T-cell (primary cell): ENCODE data around the gene SLC5A3. TPM values are rescaled to one million over a fixed set of nuclear protein-coding genes. Genes with fewer than 3 reads are reported as not detected.

Source experiments
- ATAC-seq, 4 experiments: fragments of 200-7000 bp in 3 of 4; fragments of 150-1000 bp in 1 of 4; cut with Tn5 transposase; replicated peaks in 1 of 4; 1 replicate in 3 of 4; 2 replicates in 1 of 4; pipeline ENCODE4 v1.10.0; 2021; ENCODE audit warnings: moderate library complexity in 3 of 4, mild to moderate bottlenecking in 2 of 4, moderate number of reproducible peaks in 1 of 4
- CTCF ChIA-PET, 2 donors: fragments of 300-600 bp; sonication (Branson Sonifier 250); formaldehyde crosslinking; loops; one replicate each; lab custom pipeline; 2022; ENCODE audit warnings: antibody characterized with exemption in 2 of 2; lab: Charles Lee
- POLR2A ChIA-PET, 2 donors: fragments of 300-600 bp; sonication (Branson Sonifier 250); formaldehyde crosslinking; loops; one replicate each; lab custom pipeline; 2022; ENCODE audit warnings: antibody characterized with exemption in 2 of 2; lab: Charles Lee
- DNase-seq, 35 experiments: peaks; one replicate each; pipeline versions ENCODE4 v3.0.0 to v3.0.0-alpha.2; 2013 to 2023
- H3K27ac ChIP-seq: one replicate; pipeline ENCODE4 v1.5.1; 2013; ENCODE audit warnings: low read length
- H3K27me3 ChIP-seq, 2 experiments: replicated peaks in 1 of 2; 1 replicate in 1 of 2; 2 replicates in 1 of 2; pipeline versions ENCODE4 v1.6.1 to v1.7.0; 2013; ENCODE audit warnings: low read length in 1 of 2, mixed read lengths in 1 of 2; ENCODE audit not compliant: control insufficient read depth in 2 of 2, insufficient read depth in 2 of 2; ENCODE audit errors: extremely low read depth in 1 of 2
- H3K36me3 ChIP-seq, 2 donors: 1 replicate in 1 of 2; 2 replicates in 1 of 2; pipeline versions ENCODE4 v1.6.1 to v1.7.0; 2013; ENCODE audit warnings: low read length in 1 of 2; ENCODE audit not compliant: control insufficient read depth in 2 of 2, insufficient read depth in 1 of 2; ENCODE audit errors: extremely low read depth in 1 of 2
- H3K4me1 ChIP-seq, 2 experiments: 1 replicate in 1 of 2; 2 replicates in 1 of 2; pipeline versions ENCODE4 v1.6.1 to v1.7.0; 2013; ENCODE audit warnings: low read length in 2 of 2, mixed read lengths in 1 of 2; ENCODE audit not compliant: insufficient read depth in 2 of 2, control insufficient read depth in 1 of 2; ENCODE audit errors: extremely low read depth in 1 of 2
- H3K4me3 ChIP-seq, 2 donors: 1 replicate in 1 of 2; 2 replicates in 1 of 2; pipeline versions ENCODE4 v1.5.1 to v1.7.0; 2013; ENCODE audit warnings: mild to moderate bottlenecking in 2 of 2, low read length in 1 of 2, moderate library complexity in 1 of 2; ENCODE audit not compliant: control insufficient read depth in 1 of 2; ENCODE audit errors: extremely low read depth in 1 of 2
- H3K9me3 ChIP-seq: 2 replicates; pipeline ENCODE4 v1.7.0; 2013
- H3K27ac Mint-ChIP-seq, 2 donors: one replicate each; pipeline ENCODE4 v1.8.0; 2020 to 2021; ENCODE audit warnings: mild to moderate bottlenecking in 2 of 2, mixed read lengths in 2 of 2
- H3K27me3 Mint-ChIP-seq, 2 donors: one replicate each; pipeline ENCODE4 v1.8.0; 2021 to 2022; ENCODE audit warnings: mixed read lengths in 2 of 2
- H3K36me3 Mint-ChIP-seq: one replicate; pipeline ENCODE4 v1.8.0; 2021; ENCODE audit warnings: mixed read lengths
- H3K4me1 Mint-ChIP-seq, 3 donors: one replicate each; pipeline ENCODE4 v1.8.0; 2020 to 2022; ENCODE audit warnings: mixed read lengths in 3 of 3, mild to moderate bottlenecking in 1 of 3
- H3K4me3 Mint-ChIP-seq, 3 donors: one replicate each; pipeline ENCODE4 v1.8.0; 2020 to 2022; ENCODE audit warnings: mild to moderate bottlenecking in 3 of 3, mixed read lengths in 3 of 3, moderate library complexity in 3 of 3
- H3K9me3 Mint-ChIP-seq, 3 donors: one replicate each; pipeline ENCODE4 v1.8.0; 2020 to 2022; ENCODE audit warnings: mixed read lengths in 3 of 3
- WGBS: methylation state at CpG from one replicate; pipeline ENCODE4 v1.1.5; 2013; ENCODE audit warnings: missing lambda C conversion rate; ENCODE audit not compliant: insufficient coverage; 5-methylcytosine and 5-hydroxymethylcytosine counted together
- total RNA-seq, 35 experiments: library from RNA in 6 of 35; stranded (reverse) in 6 of 35; fragments of 120-200 nt in 1 of 35; gene quantifications; one replicate each; pipeline versions ENCODE4 v1.2.1 to v1.2.4 and lab custom pipeline; 2013 to 2026

SLC5A3 gene
- total RNA-seq, 5 donors from 2014 or later (not counting 1 experiment from before 2014, with no cell fraction given) = 7.6 to 38.5 (median 25.4) TPM

DNA sequence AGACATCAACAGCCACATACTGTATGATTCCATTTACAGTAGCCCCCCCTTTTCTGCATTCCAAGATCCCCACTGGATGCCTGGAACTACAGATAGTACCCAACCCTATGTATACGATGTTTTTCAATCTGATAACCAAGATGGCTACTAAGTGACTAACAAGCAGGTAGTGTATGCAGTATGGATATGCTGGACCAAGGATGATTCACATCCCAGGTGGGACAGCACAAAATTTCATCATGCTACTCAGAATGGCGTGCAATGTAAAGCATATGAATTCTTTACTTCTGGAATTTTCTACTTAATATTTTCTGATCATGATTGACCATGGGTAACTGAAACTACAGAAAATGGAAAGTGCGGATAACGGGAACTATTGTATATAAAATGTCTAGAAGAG, 30.0 kb upstream of the SLC5A3 start:
- 100% methylated on average over 2 of the region's 4 CpGs for WGBS
- no peaks in the 10 kb centered on the region for H3K4me1 ChIP-seq
- ChIA-PET CTCF (no interaction called here), POLR2A (no interaction called here)
- no peaks in the 10 kb centered on the region for H3K27me3 Mint-ChIP-seq
- H3K4me1 Mint-ChIP-seq = peaks cover 2 to 10% (median 4%) of the 10 kb centered on the region in 3 donors
- H3K9me3 ChIP-seq = no peaks in the 10 kb centered on the region
- H3K27me3 ChIP-seq = no peaks in the 10 kb centered on the region
- H3K36me3 Mint-ChIP-seq = no peaks in the 10 kb centered on the region
- H3K4me3 ChIP-seq = no peak overlapping the region
- DNase-seq = no peak
- H3K4me3 Mint-ChIP-seq = no peak overlapping the region
- no peaks in the 10 kb centered on the region for H3K36me3 ChIP-seq
- H3K9me3 Mint-ChIP-seq = no peaks in the 10 kb centered on the region
- no peak for ATAC-seq
- H3K27ac ChIP-seq = no peak overlapping the region
- H3K27ac Mint-ChIP-seq = no peak overlapping the region

DNA sequence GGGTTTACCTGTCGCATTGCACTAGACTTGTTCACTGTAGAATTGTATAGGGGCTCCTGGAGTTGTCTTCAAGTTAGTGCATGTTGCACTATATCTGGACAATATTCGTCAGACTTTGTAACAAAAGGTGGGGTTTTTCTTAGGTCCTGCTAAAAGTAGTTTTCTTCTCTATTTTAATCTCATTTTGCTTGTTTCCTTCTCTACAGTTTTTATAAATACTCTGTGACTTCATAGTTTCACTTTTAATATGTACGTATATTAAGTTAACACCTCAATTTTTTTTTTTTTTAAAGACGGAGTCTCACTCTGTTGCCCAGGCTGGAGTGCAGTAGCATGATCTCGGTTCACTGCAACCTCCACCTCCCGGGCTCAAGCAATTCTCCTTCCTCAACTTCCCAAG, 26.5 kb upstream of the SLC5A3 start:
- H3K36me3 Mint-ChIP-seq = no peaks in the 10 kb centered on the region
- H3K4me3 Mint-ChIP-seq = peak overlapping the region; percentile 19 to 41 (median 29)
- Histone ChIP-seq H3K9me3 (no peaks in the 10 kb centered on the region), H3K27me3 (no peaks in the 10 kb centered on the region), H3K4me3 (peak overlapping the region in 1 of 2 donors; percentile 27), H3K27ac (no peak overlapping the region), H3K4me1 (no peaks in the 10 kb centered on the region), H3K36me3 (no peaks in the 10 kb centered on the region)
- POLR2A ChIA-PET = interaction anchor here in 1 of 2 donors (0.7 kb wide), 1 partner anchor 17 kb away, joined by 4 read pairs; no protein-coding TSS in a partner anchor
- WGBS = no CpG with 5 or more reads among the region's 6 CpGs
- H3K9me3 Mint-ChIP-seq = no peaks in the 10 kb centered on the region
- peaks cover 2 to 10% (median 4%) of the 10 kb centered on the region in 3 donors for H3K4me1 Mint-ChIP-seq
- H3K27ac Mint-ChIP-seq = no peak overlapping the region
- ATAC-seq (no peak), DNase-seq (no peak)
- no peaks in the 10 kb centered on the region for H3K27me3 Mint-ChIP-seq
- CTCF ChIA-PET = interaction anchor here in 1 of 2 donors (0.7 kb wide), 1 partner anchor 58 kb away, joined by 4 read pairs; no protein-coding TSS in a partner anchor

DNA sequence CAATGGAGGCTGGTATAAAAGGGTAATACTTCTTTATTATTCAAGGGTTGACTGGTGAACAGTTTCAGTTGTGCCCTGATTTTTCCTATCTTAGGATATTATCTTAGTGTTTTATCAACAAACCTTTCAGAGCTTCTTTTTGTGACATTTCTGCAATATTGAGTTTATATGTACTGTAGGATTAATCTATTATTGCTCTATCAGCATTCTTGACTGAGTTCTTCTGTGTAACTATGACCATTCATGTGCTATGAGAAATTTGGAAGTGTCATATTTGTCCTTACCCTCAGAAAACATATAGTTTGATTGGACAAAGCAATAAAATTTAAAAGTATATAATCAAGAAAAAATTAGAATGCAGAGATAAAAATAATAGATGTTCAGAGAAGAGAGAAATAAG, 25.5 kb upstream of the SLC5A3 start:
- H3K27me3 ChIP-seq = no peaks in the 10 kb centered on the region
- no peak for ATAC-seq
- H3K27ac Mint-ChIP-seq = no peak overlapping the region
- CTCF ChIA-PET = no interaction called here
- DNase-seq = no peak
- POLR2A ChIA-PET = no interaction called here
- no peaks in the 10 kb centered on the region for H3K27me3 Mint-ChIP-seq
- peaks cover 2 to 10% (median 4%) of the 10 kb centered on the region in 3 donors for H3K4me1 Mint-ChIP-seq
- H3K4me1 ChIP-seq = no peaks in the 10 kb centered on the region
- no peaks in the 10 kb centered on the region for H3K36me3 ChIP-seq
- no peaks in the 10 kb centered on the region for H3K9me3 Mint-ChIP-seq
- H3K4me3 ChIP-seq = no peak overlapping the region
- H3K4me3 Mint-ChIP-seq = no peak overlapping the region
- no peaks in the 10 kb centered on the region for H3K9me3 ChIP-seq
- no peak overlapping the region for H3K27ac ChIP-seq
- H3K36me3 Mint-ChIP-seq = no peaks in the 10 kb centered on the region

DNA sequence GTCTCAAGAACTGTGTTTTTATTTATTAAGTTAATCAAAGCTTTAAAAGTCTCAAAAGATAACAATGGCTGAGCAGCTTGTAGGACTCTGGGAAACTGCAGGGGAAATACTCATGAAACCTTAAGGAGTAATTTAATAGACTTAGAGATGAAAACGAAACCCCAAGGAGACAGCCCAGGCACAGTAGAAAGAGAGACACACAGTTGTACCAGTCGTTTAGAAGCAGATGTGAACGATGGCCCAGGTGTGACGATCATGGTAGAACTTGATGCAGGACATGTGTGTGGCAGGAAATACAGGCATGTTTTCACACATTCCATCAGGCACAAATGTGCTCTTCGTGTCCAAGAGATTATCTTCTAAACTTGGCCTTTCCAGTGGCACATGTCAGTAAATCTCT, 21.2 kb upstream of the SLC5A3 start:
- Histone ChIP-seq H3K4me1 (no peaks in the 10 kb centered on the region), H3K27me3 (no peaks in the 10 kb centered on the region), H3K9me3 (no peaks in the 10 kb centered on the region), H3K27ac (no peak overlapping the region), H3K36me3 (no peaks in the 10 kb centered on the region), H3K4me3 (no peak overlapping the region)
- DNase-seq (no peak), ATAC-seq (no peak)
- Mint-ChIP-seq H3K36me3 (no peaks in the 10 kb centered on the region), H3K27me3 (no peaks in the 10 kb centered on the region), H3K4me3 (no peak overlapping the region), H3K27ac (no peak overlapping the region), H3K9me3 (no peaks in the 10 kb centered on the region), H3K4me1 (peaks cover 0 to 2% (median under 1%) of the 10 kb centered on the region in 3 donors)
- WGBS = 86% methylated on average over 5 of the region's 5 CpGs
- CTCF ChIA-PET = interaction anchor here in 1 of 2 donors (1.5 kb wide), 1 partner anchor 128 kb away, joined by 3 read pairs; no protein-coding TSS in a partner anchor
- POLR2A ChIA-PET = no interaction called here

DNA sequence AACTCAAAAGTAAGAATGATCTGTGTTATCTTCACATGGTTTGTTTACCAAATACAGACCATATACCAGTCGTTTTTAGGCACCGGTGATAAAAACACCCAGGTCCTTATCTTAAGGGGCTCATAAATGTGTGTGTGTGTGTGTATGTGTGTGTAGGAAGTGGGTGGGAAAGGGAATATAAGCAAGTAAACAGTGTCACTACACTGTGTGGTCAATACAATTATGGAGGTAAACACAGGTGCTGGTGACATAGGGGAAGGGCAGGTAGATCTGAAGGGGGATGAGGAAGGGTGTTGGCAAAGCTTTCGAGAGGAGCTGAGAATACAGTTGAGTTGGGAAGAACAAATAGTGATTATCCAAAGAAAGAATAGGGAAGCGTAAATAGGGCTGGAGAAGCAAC, 19.1 kb upstream of the SLC5A3 start:
- Mint-ChIP-seq H3K4me3 (no peak overlapping the region), H3K4me1 (peaks cover 0 to 2% (median 0%) of the 10 kb centered on the region in 3 donors), H3K9me3 (no peaks in the 10 kb centered on the region), H3K27ac (no peak overlapping the region), H3K27me3 (no peaks in the 10 kb centered on the region), H3K36me3 (no peaks in the 10 kb centered on the region)
- ChIA-PET POLR2A (no interaction called here), CTCF (no interaction called here)
- H3K4me1 ChIP-seq = no peaks in the 10 kb centered on the region
- 100% methylated on average over 2 of the region's 4 CpGs for WGBS
- no peak overlapping the region for H3K4me3 ChIP-seq
- no peaks in the 10 kb centered on the region for H3K27me3 ChIP-seq
- H3K36me3 ChIP-seq = no peaks in the 10 kb centered on the region
- DNase-seq (no peak), ATAC-seq (no peak)
- H3K9me3 ChIP-seq = no peaks in the 10 kb centered on the region
- H3K27ac ChIP-seq = no peak overlapping the region

DNA sequence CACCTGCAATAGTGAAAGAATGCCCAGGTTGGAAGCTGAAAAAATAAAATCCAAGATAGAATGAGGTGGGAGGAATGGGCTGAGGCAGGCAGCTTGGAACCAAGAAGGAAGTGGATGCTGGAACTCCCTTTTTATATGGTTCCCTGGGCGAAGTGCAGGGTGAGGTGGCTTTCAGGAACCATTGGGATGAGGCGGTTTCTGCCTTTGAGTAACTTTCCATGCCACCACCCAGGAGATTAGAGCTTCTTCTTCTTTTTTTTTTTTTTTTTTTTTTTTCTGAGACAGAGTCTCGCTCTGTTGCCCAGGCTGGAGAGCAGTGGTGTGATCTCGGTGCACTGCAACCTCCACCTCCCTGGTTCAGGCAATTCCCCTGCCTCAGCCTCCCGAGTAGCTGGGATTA, 17.8 kb upstream of the SLC5A3 start:
- ATAC-seq (no peak), DNase-seq (no peak)
- H3K4me3 ChIP-seq = no peak overlapping the region
- CTCF ChIA-PET = interaction anchor here (0.6 to 0.8 kb wide), 5 partner anchors 38 to 449 kb away, joined by 4 to 7 read pairs (median 6); no protein-coding TSS in a partner anchor
- H3K27me3 Mint-ChIP-seq = no peaks in the 10 kb centered on the region
- H3K4me1 ChIP-seq = no peaks in the 10 kb centered on the region
- no peak overlapping the region for H3K27ac Mint-ChIP-seq
- H3K4me3 Mint-ChIP-seq = no peak overlapping the region
- POLR2A ChIA-PET = interaction anchor here in 1 of 2 donors (0.5 kb wide), 1 partner anchor 31 kb away, joined by 5 read pairs; no protein-coding TSS in a partner anchor
- no CpG with 5 or more reads among the region's 5 CpGs for WGBS
- H3K36me3 Mint-ChIP-seq = no peaks in the 10 kb centered on the region
- peaks cover 0 to 2% (median 0%) of the 10 kb centered on the region in 3 donors for H3K4me1 Mint-ChIP-seq
- H3K27ac ChIP-seq = no peak overlapping the region
- H3K36me3 ChIP-seq = no peaks in the 10 kb centered on the region
- no peaks in the 10 kb centered on the region for H3K9me3 ChIP-seq
- H3K27me3 ChIP-seq = no peaks in the 10 kb centered on the region
- H3K9me3 Mint-ChIP-seq = no peaks in the 10 kb centered on the region
